Hematopoietic multipotent progenitor cell treated with erythropoietin and hydrocortisone succinate and interleukin-3 and kit ligand, for 4 days (in vitro differentiated cells): Measurements from ENCODE around the gene TMEM9B.
A peak's percentile ranks its signal among the peaks of the same experiment; 100 is the strongest.

ENCODE experiments used
- DNase-seq: peaks from one replicate; pipeline ENCODE4 v3.0.0-alpha.2; 2015

Gene TMEM9B

GRCh38 chr11:8928981-8929615, 35.1 kb downstream of the TMEM9B start:
- DNase-seq = no peak

- DNase-seq = no peak
Observed at GRCh38 chr11:8928205-8928604, 36.0 kb downstream of the TMEM9B start.

GRCh38 chr11:8927233-8927632, 37.0 kb downstream of the TMEM9B start:
- no peak for DNase-seq

- no peak for DNase-seq
Observed at GRCh38 chr11:8926236-8926635, 38.0 kb downstream of the TMEM9B start.

GRCh38 chr11:8925711-8926110, 38.5 kb downstream of the TMEM9B start:
- no peak for DNase-seq

GRCh38 chr11:8922691-8923090, 41.6 kb downstream of the TMEM9B start:
- no peak for DNase-seq

- no peak for DNase-seq
Observed at GRCh38 chr11:8917157-8917825, 47.0 kb downstream of the TMEM9B start.

GRCh38 chr11:8914661-8915018, 49.6 kb downstream of the TMEM9B start:
- no peak for DNase-seq

- DNase-seq = peak; percentile 79
Observed at GRCh38 chr11:8913961-8914660, 50.1 kb downstream of the TMEM9B start.

- DNase-seq = peak; percentile 98
Observed at GRCh38 chr11:8911029-8911823, 53.0 kb downstream of the TMEM9B start, which contains the start of gene AKIP1. Gene AKIP1, plus strand, starts transcription at chr11:8911189. Its CDS starts 261 bp downstream, at chr11:8911450.

GRCh38 chr11:8910649-8911026, 53.6 kb downstream of the TMEM9B start:
- no peak for DNase-seq

- DNase-seq = no peak
Observed at GRCh38 chr11:8908099-8908498, 56.1 kb downstream of the TMEM9B start.

GRCh38 chr11:8907116-8907515, 57.1 kb downstream of the TMEM9B start:
- no peak for DNase-seq

- DNase-seq = no peak
Observed at GRCh38 chr11:8905528-8906165, 58.6 kb downstream of the TMEM9B start.

- DNase-seq = no peak
Observed at GRCh38 chr11:8899119-8899753, 65.0 kb downstream of the TMEM9B start.
